Upper lobe of left lung (tissue), 4 donors: ENCODE data around the gene MISP3.

Experiments used
- EP300 ChIP-seq, 4 donors: sonication (generic); formaldehyde crosslinking; IDR thresholded peaks; one replicate each; pipeline ENCODE4 v1.5.1; 2017; ENCODE audit warnings: antibody characterized with exemption in 4 of 4, control low read depth in 2 of 4
- POLR2A ChIP-seq, 4 donors: fragments of 450-650 bp; IDR thresholded peaks; one replicate each; pipeline ENCODE4 v1.5.1; 2016 to 2017; ENCODE audit warnings: antibody characterized with exemption in 4 of 4, mild to moderate bottlenecking in 2 of 4
- POLR2AphosphoS5 ChIP-seq, 2 donors: sonication (generic); formaldehyde crosslinking; IDR thresholded peaks; one replicate each; pipeline ENCODE4 v1.5.1; 2017; ENCODE audit warnings: antibody characterized with exemption in 2 of 2

GRCh38 chr19:14056069-14056666 is 16.4 kb upstream of the MISP3 start:
- TF ChIP-seq POLR2AphosphoS5 (IDR thresholded peaks at IDR 0.05) (no peak), EP300 (IDR thresholded peaks at IDR 0.05) (no peak), POLR2A (IDR thresholded peaks at IDR 0.05) (no peak)
